Measurements from ENCODE around the gene IGF2BP3.
"Not testable (repeated sequence)": the region's sequence is repeated elsewhere in the genome, so short reads cannot be mapped to it uniquely, and the experiment has no call there.

Gene IGF2BP3

DNA sequence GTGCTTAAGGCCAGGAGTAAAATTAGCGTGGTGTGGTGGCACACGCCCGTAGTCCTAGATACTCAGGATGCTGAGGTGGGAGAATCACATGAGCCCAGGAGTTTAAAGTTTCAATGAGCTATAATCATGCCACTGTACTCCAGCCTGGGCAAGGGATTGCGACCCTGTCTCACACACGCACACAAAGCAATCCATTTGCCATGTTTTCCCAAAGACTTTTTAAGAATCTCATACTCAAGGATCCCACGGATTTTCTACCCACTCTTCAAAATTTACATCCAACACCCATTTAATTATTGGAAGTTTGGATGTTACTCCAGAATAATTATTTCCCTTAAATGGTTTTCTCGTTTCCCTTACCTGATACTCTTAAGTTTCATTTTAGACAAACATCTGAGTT, 47.9 kb downstream of the IGF2BP3 start:
- no peak for DNase-seq (ENCODE audit: low spot score)

DNA sequence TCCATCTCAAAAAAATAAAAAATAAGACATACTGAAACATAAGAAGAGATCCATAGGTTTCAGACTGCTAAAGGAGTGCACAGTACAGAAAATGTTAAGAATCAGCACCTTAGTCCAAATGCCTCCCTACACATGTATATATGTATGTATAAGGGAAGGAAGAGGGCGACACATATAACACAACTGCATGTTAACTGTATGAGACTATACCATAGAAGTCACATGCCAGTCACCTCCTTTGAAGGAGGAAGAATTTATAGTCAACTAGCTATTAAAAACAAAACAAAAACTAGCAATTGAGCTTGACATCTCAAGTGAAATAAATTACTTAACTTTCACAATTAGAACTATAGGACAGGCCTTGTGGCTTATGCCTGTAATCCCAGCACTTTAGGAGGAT, 50.4 kb downstream of the IGF2BP3 start:
- DNase-seq (ENCODE audit: low spot score): no peak

DNA sequence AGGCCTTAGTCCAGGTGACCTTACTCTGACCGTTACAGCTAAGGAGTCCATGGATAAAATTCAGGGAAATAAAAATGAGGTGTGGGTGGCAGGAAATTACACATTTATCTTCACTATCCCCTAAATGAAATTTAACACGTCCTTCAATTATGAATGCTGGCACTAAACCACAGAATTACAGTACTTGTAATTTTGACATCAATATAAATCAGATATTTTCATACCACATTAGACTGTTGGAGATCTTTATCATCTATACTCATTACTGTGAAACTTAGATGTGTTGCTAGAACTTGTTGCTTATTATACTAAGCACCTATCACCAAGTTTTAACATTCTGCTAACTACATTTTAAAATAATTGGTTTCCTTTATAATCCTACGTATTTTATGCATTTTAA, 51.1 kb downstream of the IGF2BP3 start:
- DNase-seq (ENCODE audit: low spot score): no peak

DNA sequence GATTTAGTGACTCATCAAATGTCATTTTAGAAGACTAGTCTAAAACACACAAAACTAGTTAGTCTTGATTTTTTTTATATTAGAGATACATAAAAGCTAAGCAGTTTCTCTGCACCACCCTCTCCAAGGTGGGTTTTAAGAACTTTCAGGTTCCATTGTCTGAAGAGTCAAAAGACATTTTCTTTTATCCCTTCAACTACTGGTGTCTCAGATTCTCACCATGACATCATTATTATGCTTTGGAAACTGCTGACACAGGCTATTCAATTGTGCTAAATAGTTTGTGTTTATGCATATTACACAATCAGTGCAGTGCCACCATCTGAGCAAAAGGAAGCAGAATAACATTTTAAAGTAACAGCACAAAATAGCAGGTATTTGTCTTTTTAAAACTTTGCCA, 52.2 kb downstream of the IGF2BP3 start:
- no peak for DNase-seq (ENCODE audit: low spot score)

DNA sequence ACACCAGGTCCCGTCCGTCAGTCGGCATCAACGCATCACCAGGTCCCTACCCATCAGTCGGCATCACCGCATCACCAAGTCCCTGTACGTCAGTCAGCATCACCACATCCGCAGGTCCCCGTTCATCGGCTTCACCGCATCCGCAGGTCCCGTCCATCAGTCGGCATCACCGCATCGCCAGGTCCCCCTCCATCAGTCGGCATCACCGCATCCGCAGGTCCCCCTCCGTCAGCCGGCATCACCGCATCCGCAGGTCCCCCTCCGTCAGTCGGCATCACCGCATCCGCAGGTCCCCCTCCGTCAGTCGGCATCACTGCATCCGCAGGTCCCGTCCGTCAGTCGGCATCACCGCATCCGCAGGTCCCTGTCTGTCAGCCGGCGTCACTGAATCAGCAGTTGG, 55.1 kb downstream of the IGF2BP3 start:
- DNase-seq (ENCODE audit: low spot score): no peak

DNA sequence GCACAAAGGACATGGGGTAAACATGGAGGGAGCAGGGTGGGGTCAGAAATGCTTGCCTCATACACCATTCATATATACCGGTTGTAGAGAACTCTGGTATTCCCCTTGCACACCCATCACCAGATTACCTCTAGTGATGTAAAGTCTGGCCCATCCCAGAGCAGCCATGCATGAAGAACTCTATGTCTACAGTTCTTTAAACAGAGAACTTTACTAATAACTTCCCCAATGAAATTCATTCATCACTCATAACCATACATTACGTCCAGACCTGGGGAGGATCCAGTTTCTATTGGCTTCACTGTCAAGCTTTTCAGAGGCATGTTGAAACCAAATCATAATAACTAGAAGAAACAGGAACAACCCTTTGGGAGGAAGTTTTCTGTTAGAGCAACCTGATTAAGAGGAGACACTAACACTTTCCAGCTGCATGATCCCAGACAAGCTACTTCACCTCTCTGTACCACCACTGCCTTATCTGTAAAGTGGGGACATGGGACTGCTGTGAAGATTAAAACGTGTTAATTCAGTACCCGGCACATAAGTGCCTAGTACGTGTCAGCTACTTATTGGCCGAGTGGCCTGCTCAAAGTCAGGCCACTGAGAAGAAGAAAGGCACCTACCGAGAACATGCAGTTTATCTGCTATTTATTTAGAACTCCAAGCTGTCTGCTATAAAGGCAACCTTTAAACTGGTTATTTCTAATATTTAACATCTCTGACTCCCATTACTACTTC, 59.7 kb downstream of the IGF2BP3 start:
- DNase-seq (ENCODE audit: low spot score): no peak

DNA sequence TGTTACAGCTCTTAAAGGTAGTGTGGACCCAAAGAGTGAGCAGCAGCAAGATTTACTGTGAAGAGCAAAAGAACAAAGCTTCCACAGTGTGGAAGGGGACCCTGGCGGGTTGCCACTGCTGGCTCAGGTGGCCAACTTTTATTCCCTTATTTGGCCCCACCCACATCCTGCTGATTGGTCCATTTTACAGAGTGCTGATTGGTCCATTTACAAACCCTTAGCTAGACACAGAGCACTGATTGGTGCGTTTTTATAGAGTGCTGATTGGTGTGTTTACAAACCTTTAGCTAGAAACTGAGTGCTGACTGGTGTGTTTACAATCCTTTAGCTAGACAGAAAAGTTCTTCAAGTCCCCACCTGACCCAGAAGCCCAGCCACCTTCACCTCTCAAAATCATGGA, 63.7 kb downstream of the IGF2BP3 start:
- not testable (repeated sequence) for DNase-seq (ENCODE audit: low spot score)

DNA sequence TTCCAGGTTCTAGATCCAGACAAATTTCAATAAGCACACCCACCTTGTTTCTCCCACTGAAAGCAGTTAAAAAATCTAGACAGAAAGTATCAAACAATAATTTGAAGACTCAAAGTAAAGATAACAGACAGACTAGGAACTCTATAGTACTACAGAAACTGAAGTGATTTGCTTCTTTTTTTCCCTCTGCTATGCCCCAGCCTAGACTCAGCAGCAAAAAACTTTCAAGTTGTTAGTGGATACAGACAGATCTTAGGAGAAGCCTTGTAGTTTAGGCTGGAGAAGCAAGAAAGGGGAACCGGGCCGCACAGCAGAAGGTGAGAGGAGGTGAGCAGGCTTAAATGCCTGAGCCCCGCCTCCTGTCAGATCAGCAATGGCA, 65.1 kb downstream of the IGF2BP3 start:
- DNase-seq (ENCODE audit: low spot score): no peak

DNA sequence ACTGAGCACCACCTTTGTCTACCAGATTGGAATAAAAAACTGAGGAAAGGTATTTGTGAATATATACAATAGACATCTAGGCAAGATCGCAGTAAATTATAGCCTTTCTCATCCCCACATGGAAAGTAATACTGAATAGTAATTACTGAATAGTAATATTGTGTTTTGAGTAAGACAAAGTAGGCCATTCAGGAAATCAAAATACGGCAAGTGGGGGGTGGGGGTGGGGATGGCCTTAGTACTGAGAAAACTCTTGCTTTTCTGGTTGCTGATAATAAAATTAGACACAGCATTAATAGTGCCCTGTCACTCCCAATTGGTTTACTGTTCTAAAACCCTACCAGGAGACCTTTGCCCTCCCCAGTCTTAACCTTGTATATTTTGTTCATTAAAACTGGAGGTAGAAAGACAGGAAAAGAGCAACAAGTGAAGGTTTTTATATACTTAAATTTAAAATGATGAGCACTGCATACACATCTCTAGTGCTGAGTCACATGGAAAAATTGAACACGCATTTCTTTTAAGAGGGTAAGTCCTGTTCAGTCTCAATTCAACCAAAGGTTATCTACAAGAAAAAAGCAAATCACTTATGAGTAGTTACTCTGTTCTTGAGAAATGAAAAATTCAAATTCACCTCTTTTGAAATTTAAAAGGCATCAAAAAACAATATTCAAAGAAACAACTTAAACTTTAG, 65.6 kb downstream of the IGF2BP3 start:
- DNase-seq (ENCODE audit: low spot score): no peak

DNA sequence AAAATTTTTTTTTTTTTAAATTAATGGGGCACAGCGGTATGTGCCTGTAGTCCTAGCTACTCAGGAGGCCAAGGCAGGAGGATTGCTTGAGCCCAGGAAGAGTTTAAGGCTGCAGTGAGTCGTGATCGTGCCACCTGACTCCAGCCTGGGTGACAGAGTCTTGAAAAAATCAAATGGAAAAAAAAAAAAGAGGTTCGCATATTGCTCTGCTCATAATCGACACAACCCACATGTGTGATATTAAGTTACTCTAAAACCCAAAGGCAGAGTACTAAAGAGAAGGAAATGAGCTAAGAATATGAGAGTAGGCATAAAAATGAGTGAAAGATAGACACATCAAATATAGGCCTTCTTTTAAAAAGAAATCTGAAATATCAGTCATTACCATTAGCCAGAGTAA, 66.3 kb downstream of the IGF2BP3 start:
- no peak for DNase-seq (ENCODE audit: low spot score)

DNA sequence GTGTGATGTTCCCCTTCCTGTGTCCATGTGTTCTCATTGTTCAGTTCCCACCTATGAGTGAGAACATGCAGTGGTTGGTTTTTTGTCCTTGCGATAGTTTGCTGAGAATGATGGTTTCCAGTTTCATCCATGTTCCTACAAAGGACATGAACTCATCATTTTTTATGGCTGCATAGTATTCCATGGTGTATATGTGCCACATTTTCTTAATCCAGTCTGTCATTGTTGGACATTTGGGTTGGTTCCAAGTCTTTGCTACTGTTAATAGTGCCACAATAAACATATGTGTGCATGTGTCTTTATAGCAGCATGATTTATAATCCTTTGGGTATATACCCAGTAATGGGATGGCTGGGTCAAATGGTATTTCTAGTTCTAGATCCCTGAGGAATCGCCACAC, 72.2 kb downstream of the IGF2BP3 start:
- DNase-seq (ENCODE audit: low spot score): not testable (repeated sequence)

DNA sequence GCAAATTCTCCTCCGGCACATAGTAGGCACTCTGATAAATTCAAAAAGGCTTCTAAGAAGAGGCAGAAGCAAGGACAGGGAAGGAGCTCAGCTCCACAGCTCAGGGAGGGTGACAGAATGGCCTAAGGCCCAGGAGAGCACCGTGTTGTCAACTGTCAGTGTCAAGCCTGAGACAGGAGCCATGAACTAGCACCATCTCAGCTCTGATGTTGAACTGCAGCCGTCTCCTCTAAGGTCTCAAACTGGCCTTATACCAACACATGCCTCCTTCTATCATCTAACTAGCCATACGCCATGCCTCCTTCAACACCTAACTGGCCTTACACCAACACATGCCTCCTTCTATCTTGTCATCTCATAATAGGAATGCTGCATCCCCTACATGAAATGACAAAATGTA, 73.0 kb downstream of the IGF2BP3 start:
- DNase-seq (ENCODE audit: low spot score): no peak

DNA sequence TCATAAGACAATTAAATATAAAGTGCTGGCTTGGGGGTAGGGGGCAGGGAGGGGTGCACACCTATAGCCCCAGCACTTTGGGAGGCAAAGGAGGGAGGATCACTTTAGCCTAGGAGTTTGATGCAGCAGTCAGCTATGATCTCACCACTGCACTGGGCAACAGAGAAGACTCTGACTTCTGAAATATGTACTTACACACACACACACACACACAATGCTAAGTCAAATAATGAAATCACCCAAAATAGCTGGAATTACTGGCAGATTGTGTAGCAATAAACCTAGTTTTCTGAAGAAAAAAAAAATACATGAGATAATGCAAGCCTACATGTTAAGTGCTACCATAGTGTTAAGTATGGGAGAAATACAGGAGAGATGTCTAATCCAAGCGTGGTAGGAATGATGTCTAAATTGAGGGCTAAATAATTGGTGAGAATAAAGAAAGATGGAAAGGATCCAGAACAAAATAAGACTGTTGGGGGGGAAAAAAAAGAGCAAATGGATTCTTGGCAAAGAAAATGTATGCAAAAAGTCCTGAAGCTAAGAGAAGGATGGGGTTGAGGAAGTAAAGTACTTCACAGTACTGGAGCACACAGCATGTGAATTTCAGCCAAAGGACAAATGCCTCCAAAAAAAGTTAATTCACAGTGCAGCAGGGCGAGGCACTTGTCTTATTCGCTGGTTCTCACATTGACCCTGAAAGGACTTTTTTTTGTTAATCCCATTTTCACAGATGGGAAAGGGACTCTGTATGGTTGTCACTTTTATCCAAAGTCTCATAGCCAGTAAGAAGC, 73.9 kb downstream of the IGF2BP3 start:
- no peak for DNase-seq (ENCODE audit: low spot score)

DNA sequence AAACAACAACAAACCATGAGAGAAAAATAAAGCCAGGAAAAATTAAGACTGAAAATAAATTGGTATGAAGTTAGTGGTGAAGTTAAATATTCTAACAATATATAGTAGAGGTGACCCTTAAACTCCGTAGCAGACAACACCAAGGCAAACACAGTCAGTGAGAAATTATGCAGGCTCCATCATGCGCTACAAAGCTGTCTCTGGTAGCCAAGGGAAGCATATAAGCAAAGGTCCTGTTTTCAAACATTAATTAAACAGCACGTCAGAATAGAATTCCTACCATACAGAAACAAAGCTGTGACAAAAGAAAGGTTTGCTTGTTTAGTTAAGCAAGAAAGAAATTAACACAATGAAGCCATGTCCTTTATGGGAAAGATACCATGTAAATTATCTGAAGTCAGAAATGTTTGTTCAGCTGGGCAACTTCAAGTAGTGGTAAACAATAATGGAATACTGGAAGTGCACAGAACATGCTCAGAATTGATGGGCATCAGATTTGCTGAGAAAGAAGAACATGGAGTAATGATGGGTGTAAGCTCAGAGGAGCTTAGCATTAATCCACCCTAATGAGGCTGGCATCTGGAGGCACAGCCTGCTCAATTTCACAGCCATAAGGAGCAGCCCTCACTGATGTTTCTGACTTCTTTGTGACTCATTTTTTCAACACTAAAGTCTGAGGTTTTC, 75.7 kb downstream of the IGF2BP3 start:
- DNase-seq (ENCODE audit: low spot score): peak; percentile 82

DNA sequence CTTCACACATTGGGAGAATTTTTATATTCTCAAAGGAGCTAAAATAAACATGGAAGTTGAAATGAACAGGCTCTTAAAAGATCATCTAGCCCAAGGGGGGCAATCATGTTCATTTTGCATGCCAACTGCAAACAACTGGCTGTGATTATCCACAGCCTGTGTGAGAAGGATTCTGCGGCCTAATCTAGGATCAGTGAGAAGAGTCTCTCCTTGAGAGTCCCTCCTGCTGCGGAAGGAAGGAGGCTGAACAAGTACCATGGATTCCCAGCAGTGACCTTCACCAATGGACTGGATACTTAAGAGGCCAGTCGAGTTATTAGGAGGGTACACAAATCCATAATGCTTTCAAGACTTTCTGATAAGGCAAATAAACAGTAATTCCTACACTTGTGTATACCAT, 76.7 kb downstream of the IGF2BP3 start:
- DNase-seq (ENCODE audit: low spot score): peak; percentile 61

DNA sequence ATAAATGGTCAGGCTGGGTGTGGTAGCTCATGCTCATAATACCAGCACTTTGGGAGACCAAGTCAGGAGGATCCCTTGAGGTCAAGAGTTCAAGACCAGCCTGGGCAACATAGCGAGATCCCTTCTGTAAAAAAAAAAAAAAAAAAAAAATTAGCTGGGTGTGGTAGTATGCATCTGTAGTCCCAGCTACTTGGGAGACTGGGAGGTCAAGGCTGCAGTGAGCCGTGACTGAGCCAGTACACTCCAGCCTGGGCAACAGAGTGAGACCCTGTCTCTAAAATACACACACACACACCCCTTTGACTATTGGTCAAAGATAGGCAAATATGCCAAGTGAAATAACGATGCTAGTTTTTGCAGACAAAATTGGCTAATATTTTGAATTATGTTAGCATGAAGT, 80.6 kb downstream of the IGF2BP3 start:
- DNase-seq (ENCODE audit: low spot score): no peak

DNA sequence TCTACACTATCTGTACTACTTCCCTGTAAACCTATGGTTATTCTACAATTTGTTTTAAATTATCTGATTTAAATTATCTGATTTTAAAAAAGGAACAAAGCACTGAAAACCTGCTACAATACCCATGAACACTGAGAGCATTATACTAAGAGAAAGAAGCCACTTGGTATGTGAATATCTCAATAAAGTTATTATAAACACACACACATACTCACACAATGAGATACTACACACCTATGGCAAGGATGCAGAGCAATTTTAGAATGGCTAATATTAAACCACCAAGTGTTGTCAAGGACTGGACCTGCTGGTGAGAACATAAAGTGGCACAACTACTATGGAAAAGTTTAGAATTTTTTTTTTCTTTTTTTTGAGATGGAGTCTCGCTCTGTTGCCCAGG, 82.7 kb downstream of the IGF2BP3 start:
- DNase-seq (ENCODE audit: low spot score): no peak

DNA sequence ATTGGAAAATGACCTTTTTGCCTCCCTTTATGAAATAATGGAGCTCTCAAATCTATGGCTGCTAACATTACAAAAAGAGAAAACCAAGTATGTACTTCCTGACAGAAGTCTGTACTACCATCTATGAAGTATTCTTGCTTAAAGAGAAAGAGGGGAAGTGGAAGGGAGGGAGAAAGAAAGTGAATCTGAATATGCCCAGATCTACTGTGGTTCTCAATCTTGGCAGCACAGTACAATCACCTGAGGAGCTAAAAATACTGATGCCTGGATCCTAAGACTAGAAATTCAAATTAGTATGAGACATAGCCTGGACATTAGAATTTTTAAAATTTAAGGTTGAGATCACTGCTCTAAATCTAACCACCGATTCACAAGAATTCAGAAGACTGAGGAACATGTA, 85.2 kb downstream of the IGF2BP3 start:
- no peak for DNase-seq (ENCODE audit: low spot score)

DNA sequence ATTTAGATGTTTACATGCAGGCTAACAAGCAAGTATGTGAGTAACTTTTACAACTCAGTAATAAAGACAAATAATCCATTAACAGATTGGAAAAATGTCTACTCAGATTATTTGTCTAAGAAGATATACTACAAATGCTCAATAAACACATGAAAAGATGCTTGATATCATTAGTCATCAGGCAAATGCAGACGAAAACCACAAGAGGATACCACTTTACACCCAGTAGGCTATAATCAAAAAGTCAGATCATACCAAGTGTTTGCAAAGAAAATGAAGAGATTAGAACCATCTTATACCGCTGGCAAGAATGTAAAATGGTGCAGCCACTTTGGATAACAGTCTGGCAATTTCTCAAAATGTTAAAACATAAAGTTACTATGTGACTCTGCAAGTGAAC, 87.1 kb downstream of the IGF2BP3 start:
- DNase-seq (ENCODE audit: low spot score): no peak

DNA sequence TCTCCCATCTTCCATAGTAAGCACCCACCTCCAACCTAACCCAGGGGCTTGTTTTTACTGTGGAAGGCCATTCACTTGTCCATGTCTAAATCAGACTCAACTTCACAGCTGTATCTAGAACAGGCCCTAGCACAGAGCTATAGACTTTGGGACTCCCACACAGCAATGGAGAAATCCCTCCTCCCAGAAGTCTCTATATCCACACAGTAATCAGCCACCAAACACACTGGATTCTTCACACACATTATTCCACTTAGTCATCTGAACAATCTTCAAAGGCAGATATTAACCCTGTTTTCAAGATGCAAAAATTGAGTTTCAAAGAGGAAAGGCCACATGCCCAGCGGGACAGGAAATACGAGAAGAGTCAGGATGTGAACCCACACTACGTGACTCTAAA, 89.3 kb downstream of the IGF2BP3 start:
- no peak for DNase-seq (ENCODE audit: low spot score)

DNA sequence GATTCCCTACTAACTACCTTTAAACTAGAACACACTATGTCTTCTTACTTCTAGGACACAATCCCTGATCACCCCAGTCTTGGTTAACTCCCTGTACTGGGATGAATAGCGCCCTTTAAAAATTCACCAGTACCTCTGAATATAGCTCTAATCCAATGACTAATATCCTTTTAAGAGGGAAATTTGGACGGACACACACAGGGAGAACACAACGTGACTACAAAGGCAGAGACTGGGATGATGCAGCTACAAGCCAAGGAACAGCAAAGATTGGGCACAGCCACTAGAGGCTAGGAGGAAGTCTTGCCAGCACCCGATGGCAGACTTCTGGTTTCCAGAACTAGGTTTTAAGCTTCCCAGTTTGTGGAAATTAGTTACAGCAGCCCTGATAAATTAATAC, 89.7 kb downstream of the IGF2BP3 start:
- no peak for DNase-seq (ENCODE audit: low spot score)

DNA sequence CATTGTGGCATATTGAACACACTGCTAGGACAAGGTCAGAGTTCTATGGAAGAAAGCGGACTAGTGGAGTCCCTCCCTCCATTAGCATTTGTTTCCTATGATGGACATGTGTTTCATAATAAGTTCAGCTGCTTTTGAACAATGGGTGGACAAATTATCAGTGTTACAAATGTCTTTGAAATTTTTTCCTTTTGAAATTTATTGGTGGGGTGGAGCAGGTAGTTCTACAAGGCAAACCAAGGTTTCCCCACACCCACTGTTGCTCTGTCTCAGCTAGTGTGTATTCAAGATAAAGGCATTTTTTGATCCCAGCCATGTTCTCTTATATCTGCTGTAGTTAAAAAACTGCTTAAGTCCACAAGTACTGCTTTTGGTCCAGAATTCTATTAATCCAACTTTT, 91.3 kb downstream of the IGF2BP3 start:
- no peak for DNase-seq (ENCODE audit: low spot score)

DNA sequence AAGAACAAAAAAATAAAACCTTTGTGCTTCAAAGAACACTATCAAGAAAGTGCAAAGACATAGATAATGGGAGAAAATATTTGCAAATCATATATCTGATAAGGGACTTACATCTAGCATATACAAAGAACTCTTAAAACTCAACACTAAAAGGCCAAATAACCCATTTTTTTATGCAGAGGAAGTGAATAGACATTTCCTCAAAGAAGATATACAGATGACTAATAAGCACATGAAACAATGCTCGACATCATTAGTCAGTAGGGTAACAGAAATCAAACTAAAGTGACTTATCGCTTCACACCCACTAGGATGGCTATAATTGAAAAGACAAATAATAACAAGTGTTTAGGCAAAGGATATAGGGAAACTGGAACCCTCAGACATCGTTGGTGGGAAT, 93.2 kb downstream of the IGF2BP3 start:
- DNase-seq (ENCODE audit: low spot score): no peak
